ENCODE data around the gene ABCA3.

ABCA3 gene

GRCh38 chr16:2226918-2227317 is 113.6 kb downstream of the ABCA3 start:
- H3K36me3 ChIP-seq, result peaks cover 37% of the 10 kb centered on the region
- no peaks in the 10 kb centered on the region for H3K27me3 ChIP-seq
- H3K4me3 ChIP-seq (ENCODE audit: low read depth, low read length), result no peak overlapping the region
- DNase-seq, result no peak
- no peaks in the 10 kb centered on the region for H3K9me3 ChIP-seq
- H3K4me1 ChIP-seq, result no peaks in the 10 kb centered on the region
- no peak for TF ChIP-seq CTCF (IDR thresholded peaks at IDR 0.05; ENCODE audit: low read depth, low read length)

- Histone ChIP-seq H3K27me3 (no peaks in the 10 kb centered on the region), H3K36me3 (peaks cover 31% of the 10 kb centered on the region), H3K9me3 (no peaks in the 10 kb centered on the region), H3K4me3 (ENCODE audit: low read depth, low read length) (no peak overlapping the region), H3K4me1 (no peaks in the 10 kb centered on the region)
- DNase-seq, result no peak
- no peak for TF ChIP-seq CTCF (IDR thresholded peaks at IDR 0.05; ENCODE audit: low read depth, low read length)
These were observed 114.2 kb downstream of the ABCA3 start for GRCh38 chr16:2226245-2226793.

Data from BE2C (cell line).